ENCODE results near the gene SLC7A4. TPM values are rescaled to one million over a fixed set of nuclear protein-coding genes. Genes with fewer than 3 reads are reported as not detected.
"Not testable (repeated sequence)": the region's sequence is repeated elsewhere in the genome, so short reads cannot be mapped to it uniquely, and the experiment has no call there.

Gene SLC7A4
- total and polyA plus RNA-seq, 12 donors = 0.73 to 7.2 (median 3.3) TPM

DNA sequence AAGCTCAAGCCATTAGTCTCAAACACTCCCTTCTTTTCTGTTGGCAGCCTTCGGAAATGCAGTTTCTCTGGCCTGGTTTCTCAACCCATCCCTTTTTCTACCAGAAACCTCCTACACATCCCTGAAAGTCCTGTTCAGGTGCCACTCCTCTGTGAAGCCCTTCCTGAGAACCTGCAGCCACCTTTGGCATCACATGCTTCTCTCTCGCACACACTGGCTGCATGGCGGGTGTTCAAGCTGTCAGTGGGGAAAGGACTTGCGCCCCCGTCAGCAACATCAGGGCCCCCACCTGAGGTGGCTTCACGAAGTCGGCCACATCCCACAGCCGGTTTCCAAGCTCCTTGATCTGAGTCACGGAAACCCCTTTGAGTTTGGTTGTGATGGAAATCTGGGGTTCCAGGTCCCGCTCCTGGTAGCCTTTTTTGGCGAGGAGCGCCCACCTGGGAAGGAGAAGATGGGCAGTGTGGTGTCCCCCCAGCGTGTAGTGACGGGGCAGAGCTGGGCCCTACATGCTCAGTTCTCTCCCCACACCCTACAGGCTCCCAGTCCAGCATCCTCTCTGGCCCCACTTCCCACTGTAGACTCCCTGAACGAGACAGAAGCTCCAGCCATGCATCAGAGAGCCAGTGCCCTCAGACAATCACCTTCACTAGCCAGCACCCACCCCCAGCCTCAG lies 11.6 kb upstream of the SLC7A4 start:
- intact Hi-C loops (cut with DNase I) = no loop called here
- Histone ChIP-seq H3K27ac (peak overlapping the region in 1 of 5 donors; percentile 62), H3K4me1 (replicated peaks in 1 of 2) (peaks cover 13 to 24% of the 10 kb centered on the region in 2 donors), H3K36me3 (replicated peaks in 1 of 2) (no peaks in the 10 kb centered on the region), H3K4me3 (peak overlapping the region in 1 of 4 donors; percentile 52), H3K9me3 (replicated peaks in 1 of 3) (no peaks in the 10 kb centered on the region), H3K27me3 (no peaks in the 10 kb centered on the region)
- no peak for DNase-seq
- 82 to 91% (median 88%) methylated on average over 8 to 15 of the region's 15 CpGs for WGBS, 4 donors
- TF ChIP-seq, protein P1, sequence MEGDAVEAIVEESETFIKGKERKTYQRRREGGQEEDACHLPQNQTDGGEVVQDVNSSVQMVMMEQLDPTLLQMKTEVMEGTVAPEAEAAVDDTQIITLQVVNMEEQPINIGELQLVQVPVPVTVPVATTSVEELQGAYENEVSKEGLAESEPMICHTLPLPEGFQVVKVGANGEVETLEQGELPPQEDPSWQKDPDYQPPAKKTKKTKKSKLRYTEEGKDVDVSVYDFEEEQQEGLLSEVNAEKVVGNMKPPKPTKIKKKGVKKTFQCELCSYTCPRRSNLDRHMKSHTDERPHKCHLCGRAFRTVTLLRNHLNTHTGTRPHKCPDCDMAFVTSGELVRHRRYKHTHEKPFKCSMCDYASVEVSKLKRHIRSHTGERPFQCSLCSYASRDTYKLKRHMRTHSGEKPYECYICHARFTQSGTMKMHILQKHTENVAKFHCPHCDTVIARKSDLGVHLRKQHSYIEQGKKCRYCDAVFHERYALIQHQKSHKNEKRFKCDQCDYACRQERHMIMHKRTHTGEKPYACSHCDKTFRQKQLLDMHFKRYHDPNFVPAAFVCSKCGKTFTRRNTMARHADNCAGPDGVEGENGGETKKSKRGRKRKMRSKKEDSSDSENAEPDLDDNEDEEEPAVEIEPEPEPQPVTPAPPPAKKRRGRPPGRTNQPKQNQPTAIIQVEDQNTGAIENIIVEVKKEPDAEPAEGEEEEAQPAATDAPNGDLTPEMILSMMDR (IDR thresholded peaks at IDR 0.05) = no peak
- no peak for TF ChIP-seq POLR2A (IDR thresholded peaks at IDR 0.05)

DNA sequence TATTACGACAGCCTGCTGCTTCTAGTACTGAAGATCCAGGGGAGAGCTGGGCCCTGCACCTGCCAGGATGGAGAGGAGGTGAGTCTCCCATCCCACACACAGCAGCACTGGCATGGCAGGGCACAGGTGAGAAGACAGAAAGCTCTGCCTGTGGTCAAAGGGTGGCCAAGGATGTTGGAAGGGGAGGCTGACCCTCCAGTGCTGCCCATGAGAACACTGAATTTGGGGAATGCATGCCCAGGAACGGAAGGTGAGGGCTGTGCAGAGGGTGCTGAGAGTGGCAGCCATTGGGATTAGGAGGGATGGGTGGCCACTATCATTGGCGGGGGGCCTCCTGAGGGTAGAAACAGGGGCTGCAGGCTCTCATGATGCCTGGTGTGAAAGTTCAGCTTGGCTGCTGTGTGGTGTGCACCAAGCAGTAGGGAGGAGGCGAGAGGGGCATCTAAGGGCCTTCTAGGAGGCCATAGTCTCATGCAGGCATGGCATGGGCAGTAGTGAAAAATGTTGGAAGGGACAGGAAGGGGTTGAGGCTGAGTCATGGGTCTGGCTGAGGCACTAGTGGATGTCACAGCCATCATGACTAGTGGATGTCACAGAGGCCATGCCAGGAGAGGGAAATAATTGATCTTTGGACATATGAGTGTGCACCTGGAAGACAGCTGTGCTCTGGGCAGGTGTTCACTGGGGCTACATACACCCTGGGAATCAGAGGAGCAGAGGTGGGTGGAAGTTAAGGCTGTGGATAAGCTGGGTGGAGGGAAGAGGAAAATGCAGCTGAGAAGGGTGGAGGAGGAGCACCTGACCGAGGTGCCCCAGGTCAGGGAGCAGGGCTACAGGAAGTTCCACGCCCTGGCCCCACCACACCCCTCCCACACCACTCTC lies 10.9 kb upstream of the SLC7A4 start:
- intact Hi-C loops (cut with DNase I) = no loop called here
- Histone ChIP-seq H3K4me1 (replicated peaks in 1 of 2) (peaks cover 13 to 24% of the 10 kb centered on the region in 2 donors), H3K36me3 (replicated peaks in 1 of 2) (no peaks in the 10 kb centered on the region), H3K9me3 (replicated peaks in 1 of 3) (no peaks in the 10 kb centered on the region), H3K27ac (no peak overlapping the region), H3K4me3 (no peak overlapping the region), H3K27me3 (no peaks in the 10 kb centered on the region)
- TF ChIP-seq POLR2A (IDR thresholded peaks at IDR 0.05) = no peak
- TF ChIP-seq, protein P1 (IDR thresholded peaks at IDR 0.05) = no peak
- 87 to 95% (median 89%) methylated on average over 5 to 6 of the region's 6 CpGs for WGBS, 4 donors
- peak in 3 of 7 donors; percentile 16 to 46 (median 24) for DNase-seq

DNA sequence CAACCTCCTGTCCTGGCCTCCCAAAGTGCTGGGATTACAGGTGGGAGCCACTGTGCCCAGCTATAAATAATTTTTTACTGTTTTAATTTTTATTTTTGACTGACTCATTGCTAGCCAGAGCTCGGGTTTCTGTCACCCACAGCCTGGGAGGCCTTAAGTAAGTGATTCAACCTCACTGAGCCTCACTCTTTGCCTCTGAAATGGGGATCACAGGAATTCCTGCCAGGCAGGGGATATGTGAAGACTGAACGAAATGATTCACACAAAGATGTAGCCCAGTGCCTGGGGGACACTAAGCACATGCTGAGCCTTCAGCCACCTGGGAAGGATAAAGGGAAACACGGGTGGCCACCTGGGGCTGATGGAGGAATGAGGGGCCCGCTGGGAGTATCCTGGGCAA lies 9.6 kb upstream of the SLC7A4 start:
- Histone ChIP-seq H3K36me3 (replicated peaks in 1 of 2) (no peaks in the 10 kb centered on the region), H3K9me3 (replicated peaks in 1 of 3) (no peaks in the 10 kb centered on the region), H3K27ac (no peak overlapping the region), H3K4me1 (replicated peaks in 1 of 2) (peaks cover 21 to 24% of the 10 kb centered on the region in 2 donors), H3K27me3 (no peaks in the 10 kb centered on the region), H3K4me3 (no peak overlapping the region)
- 73 to 84% (median 79%) methylated on average over 2 to 4 of the region's 4 CpGs for WGBS, 4 donors
- intact Hi-C loops (cut with DNase I) = no loop called here
- no peak for TF ChIP-seq POLR2A (IDR thresholded peaks at IDR 0.05)
- TF ChIP-seq, protein P1 (IDR thresholded peaks at IDR 0.05) = no peak
- no peak for DNase-seq

DNA sequence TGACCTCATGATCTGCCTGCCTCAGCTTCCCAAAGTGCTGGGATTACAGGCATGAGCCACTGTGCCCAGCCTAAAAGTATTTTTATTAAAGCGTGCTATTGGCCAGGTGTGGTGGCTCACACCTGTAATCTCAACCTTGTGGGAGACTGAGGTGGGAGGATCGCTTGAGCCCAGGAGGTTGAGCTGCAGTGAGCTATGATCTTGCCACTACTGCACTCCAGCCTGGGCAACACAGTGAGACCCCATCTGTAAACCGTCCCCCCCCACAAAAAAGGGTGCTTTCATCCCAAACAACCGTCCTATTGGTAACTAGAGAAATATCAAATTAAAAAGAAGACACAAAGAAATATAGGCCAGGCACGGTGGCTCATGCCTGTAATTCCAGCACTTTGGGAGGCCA lies 6.8 kb upstream of the SLC7A4 start:
- H3K27me3 ChIP-seq; H3K4me1 ChIP-seq (replicated peaks in 1 of 2); DNase-seq; H3K4me3 ChIP-seq; H3K36me3 ChIP-seq (replicated peaks in 1 of 2); H3K9me3 ChIP-seq (replicated peaks in 1 of 3); intact Hi-C loops (cut with DNase I): not testable (repeated sequence)
- peak overlapping the region in 1 of 5 donors; percentile 56 for H3K27ac ChIP-seq
- 84 to 92% (median 90%) methylated on average over 4 to 5 of the region's 5 CpGs for WGBS, 4 donors

All from adrenal gland (tissue), 12 donors.